ENCODE measurements around the gene PCDHGC3.

- TF ChIP-seq, protein P1, sequence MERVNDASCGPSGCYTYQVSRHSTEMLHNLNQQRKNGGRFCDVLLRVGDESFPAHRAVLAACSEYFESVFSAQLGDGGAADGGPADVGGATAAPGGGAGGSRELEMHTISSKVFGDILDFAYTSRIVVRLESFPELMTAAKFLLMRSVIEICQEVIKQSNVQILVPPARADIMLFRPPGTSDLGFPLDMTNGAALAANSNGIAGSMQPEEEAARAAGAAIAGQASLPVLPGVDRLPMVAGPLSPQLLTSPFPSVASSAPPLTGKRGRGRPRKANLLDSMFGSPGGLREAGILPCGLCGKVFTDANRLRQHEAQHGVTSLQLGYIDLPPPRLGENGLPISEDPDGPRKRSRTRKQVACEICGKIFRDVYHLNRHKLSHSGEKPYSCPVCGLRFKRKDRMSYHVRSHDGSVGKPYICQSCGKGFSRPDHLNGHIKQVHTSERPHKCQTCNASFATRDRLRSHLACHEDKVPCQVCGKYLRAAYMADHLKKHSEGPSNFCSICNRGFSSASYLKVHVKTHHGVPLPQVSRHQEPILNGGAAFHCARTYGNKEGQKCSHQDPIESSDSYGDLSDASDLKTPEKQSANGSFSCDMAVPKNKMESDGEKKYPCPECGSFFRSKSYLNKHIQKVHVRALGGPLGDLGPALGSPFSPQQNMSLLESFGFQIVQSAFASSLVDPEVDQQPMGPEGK (tag by site-specific recombination; IDR thresholded peaks at IDR 0.05) = no peak
- TF ChIP-seq MEIS1 (CRISPR knock-in tag; IDR thresholded peaks at IDR 0.05; ENCODE audit: borderline replicate concordance) (no peak), ZXDB (tag by site-specific recombination; IDR thresholded peaks at IDR 0.05) (no peak), ZSCAN16 (tag by site-specific recombination; IDR thresholded peaks at IDR 0.05) (no peak), ZNF214 (tag by site-specific recombination; IDR thresholded peaks at IDR 0.05; ENCODE audit: borderline replicate concordance) (no peak)
- TF ChIP-seq, protein P2, sequence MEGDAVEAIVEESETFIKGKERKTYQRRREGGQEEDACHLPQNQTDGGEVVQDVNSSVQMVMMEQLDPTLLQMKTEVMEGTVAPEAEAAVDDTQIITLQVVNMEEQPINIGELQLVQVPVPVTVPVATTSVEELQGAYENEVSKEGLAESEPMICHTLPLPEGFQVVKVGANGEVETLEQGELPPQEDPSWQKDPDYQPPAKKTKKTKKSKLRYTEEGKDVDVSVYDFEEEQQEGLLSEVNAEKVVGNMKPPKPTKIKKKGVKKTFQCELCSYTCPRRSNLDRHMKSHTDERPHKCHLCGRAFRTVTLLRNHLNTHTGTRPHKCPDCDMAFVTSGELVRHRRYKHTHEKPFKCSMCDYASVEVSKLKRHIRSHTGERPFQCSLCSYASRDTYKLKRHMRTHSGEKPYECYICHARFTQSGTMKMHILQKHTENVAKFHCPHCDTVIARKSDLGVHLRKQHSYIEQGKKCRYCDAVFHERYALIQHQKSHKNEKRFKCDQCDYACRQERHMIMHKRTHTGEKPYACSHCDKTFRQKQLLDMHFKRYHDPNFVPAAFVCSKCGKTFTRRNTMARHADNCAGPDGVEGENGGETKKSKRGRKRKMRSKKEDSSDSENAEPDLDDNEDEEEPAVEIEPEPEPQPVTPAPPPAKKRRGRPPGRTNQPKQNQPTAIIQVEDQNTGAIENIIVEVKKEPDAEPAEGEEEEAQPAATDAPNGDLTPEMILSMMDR (tag by site-specific recombination; IDR thresholded peaks at IDR 0.05) = no peak
Measured at GRCh38 chr5:141440341-141440740, 35.4 kb upstream of the PCDHGC3 start.

Measured in HEK293 (cell line).